Measurements from ENCODE around the gene EGLN1. TPM values are rescaled to one million over a fixed set of nuclear protein-coding genes. Genes with fewer than 3 reads are reported as not detected.

The EGLN1 gene
- total RNA-seq, 1 experiment from 2014 or later: 29.0 TPM

DNA sequence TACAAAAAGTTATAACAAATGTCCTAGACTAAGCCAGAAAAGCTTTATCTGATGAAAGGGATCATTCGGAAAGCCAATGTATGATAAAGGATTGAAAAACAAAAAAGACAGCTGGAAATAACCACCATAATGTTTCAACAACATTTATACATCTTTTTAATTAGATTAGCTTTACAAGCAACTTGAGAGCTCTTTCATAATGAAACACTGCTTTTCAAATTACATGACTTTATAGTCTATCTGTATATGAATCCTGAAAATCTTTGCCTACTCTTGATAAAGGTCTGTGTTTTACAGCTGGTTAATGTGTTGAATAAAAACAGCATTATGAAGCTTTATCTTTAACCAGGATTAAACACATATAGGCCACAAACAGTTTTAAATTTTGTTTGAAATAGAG is 58.5 kb downstream of the EGLN1 start:
- POLR2A ChIA-PET: no interaction called here
- CTCF ChIA-PET: no interaction called here
- Histone ChIP-seq H3K27ac (ENCODE audit: low read length) (no peak overlapping the region), H3K4me3 (ENCODE audit: low read depth in 2 of 2, low read length in 2 of 2) (no peak overlapping the region), H3K36me3 (ENCODE audit: control insufficient read depth, insufficient read depth, low read length) (peaks cover 2% of the 10 kb centered on the region; the same call in 1 of the 2 replicates), H3K9me3 (ENCODE audit: control insufficient read depth, insufficient read depth, low read depth, low read length) (no peaks in the 10 kb centered on the region), H3K4me1 (ENCODE audit: control insufficient read depth, insufficient read depth, low read length) (no peaks in the 10 kb centered on the region), H3K27me3 (ENCODE audit: control insufficient read depth, insufficient read depth, low read length) (no peaks in the 10 kb centered on the region)
- no peak for DNase-seq (ENCODE audit: low read depth, low spot score)
- intact Hi-C loops (cut with micrococcal nuclease; ENCODE audit: unreplicated experiment): no loop called here
- BruUV-seq (replicated peaks): no TSS peak
- TF ChIP-seq SIN3A (IDR thresholded peaks at IDR 0.05; ENCODE audit: borderline replicate concordance, insufficient read depth, low read depth, low read length) (no peak), POLR2AphosphoS5 (IDR thresholded peaks at IDR 0.05; ENCODE audit: low read depth, low read length) (no peak), TCF7L2 (IDR thresholded peaks at IDR 0.05; ENCODE audit: low read depth, low read length) (no peak)
- TF ChIP-seq, protein P1, sequence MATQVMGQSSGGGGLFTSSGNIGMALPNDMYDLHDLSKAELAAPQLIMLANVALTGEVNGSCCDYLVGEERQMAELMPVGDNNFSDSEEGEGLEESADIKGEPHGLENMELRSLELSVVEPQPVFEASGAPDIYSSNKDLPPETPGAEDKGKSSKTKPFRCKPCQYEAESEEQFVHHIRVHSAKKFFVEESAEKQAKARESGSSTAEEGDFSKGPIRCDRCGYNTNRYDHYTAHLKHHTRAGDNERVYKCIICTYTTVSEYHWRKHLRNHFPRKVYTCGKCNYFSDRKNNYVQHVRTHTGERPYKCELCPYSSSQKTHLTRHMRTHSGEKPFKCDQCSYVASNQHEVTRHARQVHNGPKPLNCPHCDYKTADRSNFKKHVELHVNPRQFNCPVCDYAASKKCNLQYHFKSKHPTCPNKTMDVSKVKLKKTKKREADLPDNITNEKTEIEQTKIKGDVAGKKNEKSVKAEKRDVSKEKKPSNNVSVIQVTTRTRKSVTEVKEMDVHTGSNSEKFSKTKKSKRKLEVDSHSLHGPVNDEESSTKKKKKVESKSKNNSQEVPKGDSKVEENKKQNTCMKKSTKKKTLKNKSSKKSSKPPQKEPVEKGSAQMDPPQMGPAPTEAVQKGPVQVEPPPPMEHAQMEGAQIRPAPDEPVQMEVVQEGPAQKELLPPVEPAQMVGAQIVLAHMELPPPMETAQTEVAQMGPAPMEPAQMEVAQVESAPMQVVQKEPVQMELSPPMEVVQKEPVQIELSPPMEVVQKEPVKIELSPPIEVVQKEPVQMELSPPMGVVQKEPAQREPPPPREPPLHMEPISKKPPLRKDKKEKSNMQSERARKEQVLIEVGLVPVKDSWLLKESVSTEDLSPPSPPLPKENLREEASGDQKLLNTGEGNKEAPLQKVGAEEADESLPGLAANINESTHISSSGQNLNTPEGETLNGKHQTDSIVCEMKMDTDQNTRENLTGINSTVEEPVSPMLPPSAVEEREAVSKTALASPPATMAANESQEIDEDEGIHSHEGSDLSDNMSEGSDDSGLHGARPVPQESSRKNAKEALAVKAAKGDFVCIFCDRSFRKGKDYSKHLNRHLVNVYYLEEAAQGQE (IDR thresholded peaks at IDR 0.05; ENCODE audit: insufficient read depth in 1 of 2, low read depth in 2 of 2, low read length in 1 of 2): no peak
- TF ChIP-seq, protein P2, sequence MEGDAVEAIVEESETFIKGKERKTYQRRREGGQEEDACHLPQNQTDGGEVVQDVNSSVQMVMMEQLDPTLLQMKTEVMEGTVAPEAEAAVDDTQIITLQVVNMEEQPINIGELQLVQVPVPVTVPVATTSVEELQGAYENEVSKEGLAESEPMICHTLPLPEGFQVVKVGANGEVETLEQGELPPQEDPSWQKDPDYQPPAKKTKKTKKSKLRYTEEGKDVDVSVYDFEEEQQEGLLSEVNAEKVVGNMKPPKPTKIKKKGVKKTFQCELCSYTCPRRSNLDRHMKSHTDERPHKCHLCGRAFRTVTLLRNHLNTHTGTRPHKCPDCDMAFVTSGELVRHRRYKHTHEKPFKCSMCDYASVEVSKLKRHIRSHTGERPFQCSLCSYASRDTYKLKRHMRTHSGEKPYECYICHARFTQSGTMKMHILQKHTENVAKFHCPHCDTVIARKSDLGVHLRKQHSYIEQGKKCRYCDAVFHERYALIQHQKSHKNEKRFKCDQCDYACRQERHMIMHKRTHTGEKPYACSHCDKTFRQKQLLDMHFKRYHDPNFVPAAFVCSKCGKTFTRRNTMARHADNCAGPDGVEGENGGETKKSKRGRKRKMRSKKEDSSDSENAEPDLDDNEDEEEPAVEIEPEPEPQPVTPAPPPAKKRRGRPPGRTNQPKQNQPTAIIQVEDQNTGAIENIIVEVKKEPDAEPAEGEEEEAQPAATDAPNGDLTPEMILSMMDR (IDR thresholded peaks at IDR 0.05): no peak
- ATAC-seq: no peak
- in situ Hi-C loops (cut with HindIII; ENCODE audit: low pct_unique_long_range_greater_than_20kb, low sequenced_read_pairs): no loop called here

DNA sequence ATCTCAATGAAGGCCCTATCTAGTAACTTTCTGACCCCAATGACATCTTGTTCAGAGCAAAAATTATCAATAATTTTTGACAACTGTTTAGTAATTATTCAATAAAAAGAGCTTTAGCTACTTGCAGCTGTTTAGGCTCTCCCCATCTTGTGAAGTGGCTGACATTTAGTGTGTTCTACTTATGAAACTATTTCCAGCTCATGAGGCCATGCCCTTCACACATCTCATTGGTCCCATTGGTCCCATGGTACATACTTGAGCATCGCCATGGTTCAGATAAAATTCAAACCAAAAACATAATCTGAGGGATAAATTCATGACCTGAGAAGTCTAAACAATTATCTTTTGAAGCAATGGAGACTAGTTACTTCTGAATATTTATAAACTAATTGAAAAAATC is 59.8 kb downstream of the EGLN1 start:
- Histone ChIP-seq H3K4me1 (ENCODE audit: control insufficient read depth, insufficient read depth, low read length) (peaks cover 4% of the 10 kb centered on the region; the same call in 1 of the 2 replicates), H3K9me3 (ENCODE audit: control insufficient read depth, insufficient read depth, low read depth, low read length) (no peaks in the 10 kb centered on the region), H3K36me3 (ENCODE audit: control insufficient read depth, insufficient read depth, low read length) (peaks cover 2% of the 10 kb centered on the region; the same call in 1 of the 2 replicates), H3K27me3 (ENCODE audit: control insufficient read depth, insufficient read depth, low read length) (no peaks in the 10 kb centered on the region), H3K27ac (ENCODE audit: low read length) (no peak overlapping the region), H3K4me3 (ENCODE audit: low read depth in 2 of 2, low read length in 2 of 2) (no peak overlapping the region)
- BruUV-seq (replicated peaks): no TSS peak
- intact Hi-C loops (cut with micrococcal nuclease; ENCODE audit: unreplicated experiment) (no loop called here), in situ Hi-C loops (cut with HindIII; ENCODE audit: low pct_unique_long_range_greater_than_20kb, low sequenced_read_pairs) (no loop called here)
- ChIA-PET POLR2A (no interaction called here), CTCF (no interaction called here)
- TF ChIP-seq POLR2AphosphoS5 (IDR thresholded peaks at IDR 0.05; ENCODE audit: low read depth, low read length) (no peak), SIN3A (IDR thresholded peaks at IDR 0.05; ENCODE audit: borderline replicate concordance, insufficient read depth, low read depth, low read length) (no peak), TCF7L2 (IDR thresholded peaks at IDR 0.05; ENCODE audit: low read depth, low read length) (no peak)
- TF ChIP-seq, protein P1 (IDR thresholded peaks at IDR 0.05; ENCODE audit: insufficient read depth in 1 of 2, low read depth in 2 of 2, low read length in 1 of 2): no peak
- TF ChIP-seq, protein P2 (IDR thresholded peaks at IDR 0.05): no peak
- no peak for ATAC-seq
- no peak for DNase-seq (ENCODE audit: low read depth, low spot score)
